IPS DF 6.9 (cell line): ENCODE measurements around the gene BMP5.

Experiments
- DNase-seq: peaks from one replicate; pipeline ENCODE4 v3.0.0-alpha.2; 2013; ENCODE audit warnings: low read depth, low spot score
- H3K27ac ChIP-seq: one replicate; pipeline ENCODE4 v1.5.1; 2013; ENCODE audit warnings: low read length, control low read depth
- H3K27me3 ChIP-seq: 2 replicates; pipeline ENCODE4 v1.6.1; 2013; ENCODE audit warnings: mild to moderate bottlenecking, low read length; ENCODE audit not compliant: control insufficient read depth, insufficient read depth
- H3K36me3 ChIP-seq: 2 replicates; pipeline ENCODE4 v1.6.1; 2013; ENCODE audit warnings: low read length; ENCODE audit not compliant: control insufficient read depth, insufficient read depth
- H3K4me1 ChIP-seq: 2 replicates; pipeline ENCODE4 v1.6.1; 2013; ENCODE audit warnings: low read length; ENCODE audit not compliant: control insufficient read depth, insufficient read depth
- H3K4me3 ChIP-seq: 2 replicates; pipeline ENCODE4 v1.5.1; 2013; ENCODE audit warnings: mild to moderate bottlenecking, low read length
- H3K9me3 ChIP-seq: 2 replicates; pipeline ENCODE4 v1.6.1; 2013; ENCODE audit warnings: low read length, inconsistent platforms; ENCODE audit not compliant: control insufficient read depth, insufficient read depth
- WGBS: extraction: QIAGEN DNeasy Blood & Tissue Kit; methylation state at CpG from one replicate; pipeline ENCODE4 v1.1.7; 2013; ENCODE audit warnings: mixed read lengths, missing lambda C conversion rate; ENCODE audit not compliant: insufficient read length, insufficient coverage; 5-methylcytosine and 5-hydroxymethylcytosine counted together

The BMP5 gene

DNA sequence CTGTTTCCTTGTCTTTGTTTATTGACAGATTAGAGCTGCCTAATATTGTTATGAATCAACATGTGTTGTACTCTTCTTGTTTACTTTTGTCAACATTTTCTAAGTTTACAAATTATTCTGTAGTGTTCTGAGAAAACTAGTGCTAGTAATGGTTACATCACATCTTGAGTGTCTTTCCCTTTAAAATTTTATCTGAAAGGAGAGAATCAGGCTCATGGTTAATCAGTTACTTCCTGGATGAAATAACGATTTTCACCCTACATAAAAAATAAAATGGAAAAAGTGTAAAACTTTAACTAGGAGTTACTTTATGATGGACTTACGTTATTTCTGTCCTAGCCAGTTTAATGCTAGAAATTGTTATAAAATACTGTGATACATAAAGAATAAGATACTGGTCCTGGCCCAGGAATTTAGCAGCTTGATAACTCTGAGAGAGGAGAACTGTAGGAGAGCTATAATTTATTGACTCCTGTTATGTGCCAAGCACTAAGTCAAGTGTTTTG is 26.4 kb upstream of the BMP5 start:
- Histone ChIP-seq H3K4me1 (no peaks in the 10 kb centered on the region), H3K9me3 (no peaks in the 10 kb centered on the region), H3K4me3 (no peak overlapping the region), H3K36me3 (no peaks in the 10 kb centered on the region), H3K27ac (no peak overlapping the region), H3K27me3 (no peaks in the 10 kb centered on the region)
- DNase-seq: no peak
- no CpG with 5 or more reads among the region's 2 CpGs for WGBS

DNA sequence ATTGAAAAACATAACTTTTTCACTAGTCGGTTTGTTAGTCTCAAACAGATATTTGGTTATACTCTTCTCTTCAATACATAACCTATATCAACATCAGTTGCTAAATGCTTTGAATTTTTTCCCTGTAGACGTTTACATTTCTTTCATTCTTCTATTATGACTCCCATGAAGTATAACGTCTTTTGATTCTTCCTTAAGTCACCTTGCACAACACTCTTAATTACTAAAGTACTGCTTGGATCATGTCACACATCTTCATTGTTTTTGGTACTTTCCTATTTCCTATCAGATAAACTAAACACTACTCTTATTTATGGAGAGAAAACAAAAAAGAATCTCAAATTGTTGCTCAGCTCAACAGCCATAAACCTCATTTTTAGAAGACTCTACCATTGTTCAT is 23.0 kb upstream of the BMP5 start:
- H3K27ac ChIP-seq: no peak overlapping the region
- DNase-seq: no peak
- no peaks in the 10 kb centered on the region for H3K27me3 ChIP-seq
- no peak overlapping the region for H3K4me3 ChIP-seq
- H3K4me1 ChIP-seq: no peaks in the 10 kb centered on the region
- no peaks in the 10 kb centered on the region for H3K9me3 ChIP-seq
- WGBS: no CpG with 5 or more reads among the region's 3 CpGs
- H3K36me3 ChIP-seq: no peaks in the 10 kb centered on the region

DNA sequence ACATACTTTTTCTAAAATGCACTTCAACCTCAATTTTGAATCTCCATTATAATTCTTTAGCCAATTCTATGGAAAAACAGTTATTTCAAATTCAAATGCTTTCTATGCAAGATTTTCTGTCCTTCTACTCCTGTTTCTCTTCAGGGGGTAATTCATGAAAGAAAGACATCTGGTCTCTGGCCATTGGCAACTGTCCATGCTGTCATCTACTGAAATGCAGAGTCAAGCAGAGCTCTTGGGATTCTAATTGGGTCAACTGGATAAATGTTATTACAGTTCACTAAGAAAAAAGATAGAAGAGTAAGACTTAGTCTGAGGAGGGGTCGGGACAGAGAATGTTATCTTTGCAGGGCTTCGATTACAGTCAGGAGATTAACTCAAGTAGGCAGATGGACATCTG is 22.0 kb upstream of the BMP5 start:
- WGBS: no CpG with 5 or more reads among the region's 2 CpGs
- Histone ChIP-seq H3K9me3 (no peaks in the 10 kb centered on the region), H3K27ac (no peak overlapping the region), H3K4me1 (no peaks in the 10 kb centered on the region), H3K4me3 (no peak overlapping the region), H3K27me3 (no peaks in the 10 kb centered on the region), H3K36me3 (no peaks in the 10 kb centered on the region)
- no peak for DNase-seq

DNA sequence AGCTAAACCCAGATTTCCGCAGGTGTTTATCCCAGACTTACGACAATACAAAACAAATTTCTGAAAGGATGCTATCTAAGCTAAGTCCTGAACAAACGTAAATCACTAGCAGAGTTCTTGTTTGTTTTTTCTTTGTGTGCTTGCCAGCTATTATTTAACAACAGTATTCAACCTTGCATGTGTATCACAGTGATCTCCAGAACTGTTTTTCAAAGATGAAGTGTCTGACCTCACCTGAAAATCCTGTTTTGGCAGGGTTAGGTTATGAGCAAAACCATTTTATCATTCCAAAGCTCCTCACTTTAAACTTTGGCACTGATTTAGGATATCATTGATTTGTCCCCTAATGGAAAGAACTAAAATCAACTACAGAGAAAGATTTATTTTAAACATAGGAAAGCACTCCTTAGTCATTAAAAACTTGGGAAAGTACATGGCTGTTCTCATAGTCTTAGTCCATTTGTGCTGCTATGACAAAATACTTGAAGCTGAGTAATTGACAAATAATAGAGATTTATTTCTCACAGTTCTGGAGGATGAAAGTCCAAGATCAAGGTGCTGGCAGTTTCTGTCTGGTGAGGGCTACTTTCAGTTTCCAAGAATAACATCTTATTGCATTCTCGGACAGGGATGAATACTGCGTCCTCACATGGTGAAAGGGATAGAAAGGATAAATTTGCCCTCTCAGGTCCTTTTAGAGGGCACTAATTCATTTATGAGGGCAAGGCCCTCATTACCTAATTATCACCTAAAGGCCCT is 20.8 kb upstream of the BMP5 start:
- Histone ChIP-seq H3K4me3 (no peak overlapping the region), H3K27me3 (no peaks in the 10 kb centered on the region), H3K27ac (no peak overlapping the region), H3K4me1 (no peaks in the 10 kb centered on the region), H3K9me3 (no peaks in the 10 kb centered on the region), H3K36me3 (no peaks in the 10 kb centered on the region)
- WGBS: no CpG with 5 or more reads among the region's 5 CpGs
- no peak for DNase-seq

DNA sequence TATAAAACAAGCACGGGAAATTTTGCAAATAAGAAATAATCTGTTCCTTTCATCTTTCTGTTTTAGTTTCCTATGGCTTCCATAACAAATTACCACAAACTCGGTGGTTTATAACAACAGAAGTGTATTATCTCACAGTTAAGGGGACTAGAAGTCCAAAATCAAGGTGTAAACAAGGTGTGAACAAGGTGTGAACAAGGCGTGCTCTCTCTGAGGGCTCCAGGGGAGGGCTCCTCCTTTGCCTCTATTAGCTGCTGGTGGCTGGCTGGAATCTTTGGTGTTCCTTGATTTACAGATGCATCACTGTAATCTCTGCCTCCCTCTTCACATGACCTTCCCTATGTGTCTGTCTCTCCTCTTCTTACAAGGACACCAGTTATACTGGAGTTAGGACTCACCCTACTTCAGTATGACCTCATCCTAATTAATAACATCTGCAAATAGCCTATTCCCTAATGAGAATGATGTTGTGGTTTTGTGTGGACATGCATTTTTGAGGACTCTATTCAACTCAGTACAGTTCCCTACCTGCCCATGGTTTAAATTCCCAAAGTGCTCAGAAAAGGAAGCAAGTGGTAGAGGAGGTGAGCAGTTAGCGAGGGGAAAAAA is 17.5 kb upstream of the BMP5 start:
- Histone ChIP-seq H3K4me3 (no peak overlapping the region), H3K27me3 (no peaks in the 10 kb centered on the region), H3K27ac (no peak overlapping the region), H3K4me1 (no peaks in the 10 kb centered on the region), H3K36me3 (no peaks in the 10 kb centered on the region), H3K9me3 (no peaks in the 10 kb centered on the region)
- WGBS: no CpG with 5 or more reads among the region's 4 CpGs
- no peak for DNase-seq

DNA sequence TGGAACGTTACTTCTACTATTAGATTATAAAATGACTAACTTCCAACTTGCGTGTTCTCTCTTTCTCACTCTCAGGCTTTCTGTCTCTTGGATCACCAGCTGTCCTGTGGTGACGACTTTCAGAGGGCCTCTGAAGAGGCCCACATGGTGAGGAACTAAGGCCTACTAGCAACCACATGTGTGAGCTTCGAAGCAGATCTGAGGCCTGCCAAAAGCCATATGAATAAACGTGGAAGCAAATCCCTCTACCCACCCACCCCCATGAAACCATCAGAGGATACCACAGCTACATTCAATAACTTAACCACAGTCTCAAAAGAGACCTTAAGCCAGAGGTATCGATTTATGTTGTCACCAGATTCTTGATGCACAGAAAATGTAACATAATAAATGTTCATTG is 13.5 kb upstream of the BMP5 start:
- Histone ChIP-seq H3K4me3 (no peak overlapping the region), H3K27me3 (no peaks in the 10 kb centered on the region), H3K9me3 (no peaks in the 10 kb centered on the region), H3K4me1 (no peaks in the 10 kb centered on the region), H3K27ac (no peak overlapping the region), H3K36me3 (no peaks in the 10 kb centered on the region)
- no CpG with 5 or more reads among the region's 6 CpGs for WGBS
- DNase-seq: no peak

DNA sequence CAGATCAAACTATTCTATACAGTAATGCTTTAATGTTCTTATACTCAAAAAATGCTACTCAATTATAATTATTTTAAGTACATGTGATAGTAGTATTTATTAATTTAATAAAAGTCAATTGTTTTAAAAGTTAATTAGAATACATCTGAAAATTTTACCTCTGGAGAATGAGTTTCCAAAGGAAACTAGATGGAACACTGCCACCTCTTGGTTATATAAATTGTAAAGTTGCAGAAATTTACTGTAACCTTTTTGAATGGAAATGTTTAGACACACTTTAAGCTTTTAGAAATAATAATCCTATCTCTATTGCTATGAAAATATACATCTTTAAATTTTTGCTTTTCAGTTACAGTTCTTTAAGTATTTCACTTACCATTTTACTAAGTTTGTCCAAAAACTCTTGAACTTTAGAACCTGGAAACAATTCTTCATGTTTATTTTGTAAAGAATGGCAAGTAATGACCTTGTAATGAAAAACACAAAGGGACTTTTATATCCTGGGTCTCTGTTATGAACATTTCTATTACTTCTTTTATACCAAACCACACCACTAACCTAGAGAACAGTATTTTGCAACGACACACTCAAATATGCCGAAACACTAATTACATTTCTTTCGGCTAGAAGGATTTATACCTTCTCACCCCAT is 10.9 kb upstream of the BMP5 start:
- Histone ChIP-seq H3K9me3 (no peaks in the 10 kb centered on the region), H3K4me3 (no peak overlapping the region), H3K36me3 (no peaks in the 10 kb centered on the region), H3K27me3 (no peaks in the 10 kb centered on the region), H3K27ac (no peak overlapping the region), H3K4me1 (no peaks in the 10 kb centered on the region)
- DNase-seq: no peak
- 100% methylated on average over 2 of the region's 3 CpGs for WGBS

DNA sequence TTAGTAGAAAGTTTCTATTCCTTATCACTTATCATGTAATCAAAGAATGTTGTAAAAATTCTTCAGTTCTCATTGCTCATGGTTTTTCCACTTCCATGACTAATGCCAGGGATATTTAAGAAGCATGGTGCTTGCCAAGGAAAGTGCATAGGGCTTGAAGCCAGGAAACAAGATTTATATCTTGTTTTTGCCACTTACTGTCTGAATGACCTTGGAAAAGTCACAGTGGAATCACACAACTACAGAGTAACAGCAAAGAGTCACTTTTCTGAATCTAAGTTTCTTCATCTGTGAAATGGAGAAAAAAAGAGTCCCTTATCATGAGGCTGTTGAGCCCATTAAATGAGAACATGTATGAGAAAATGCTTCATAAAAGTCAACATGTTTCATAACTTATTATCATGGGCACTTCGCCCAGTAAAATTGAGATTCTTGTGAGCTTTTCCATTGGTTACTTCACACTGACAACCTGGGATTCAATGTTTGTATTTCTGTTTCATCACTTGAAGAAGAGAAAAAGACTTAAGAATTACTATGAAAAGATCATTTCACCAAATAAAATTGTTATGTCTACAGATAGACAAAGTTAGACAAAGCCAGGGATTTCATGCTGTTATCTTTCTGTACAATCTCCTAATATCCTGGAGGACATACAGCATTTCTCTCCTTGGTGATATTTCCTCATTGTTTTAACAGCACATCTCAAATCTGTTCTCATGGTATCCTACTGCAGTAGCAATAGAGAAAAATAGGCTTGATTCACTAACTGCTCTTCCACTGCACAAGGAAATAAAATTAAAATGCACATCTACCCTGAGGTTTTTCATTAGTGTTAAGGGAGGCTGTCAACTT is 7.6 kb upstream of the BMP5 start:
- no peaks in the 10 kb centered on the region for H3K36me3 ChIP-seq
- H3K4me1 ChIP-seq: no peaks in the 10 kb centered on the region
- H3K27me3 ChIP-seq: no peaks in the 10 kb centered on the region
- H3K4me3 ChIP-seq: no peak overlapping the region
- DNase-seq: no peak
- H3K27ac ChIP-seq: no peak overlapping the region
- no peaks in the 10 kb centered on the region for H3K9me3 ChIP-seq
- no CpG with 5 or more reads among the region's 1 CpG for WGBS

DNA sequence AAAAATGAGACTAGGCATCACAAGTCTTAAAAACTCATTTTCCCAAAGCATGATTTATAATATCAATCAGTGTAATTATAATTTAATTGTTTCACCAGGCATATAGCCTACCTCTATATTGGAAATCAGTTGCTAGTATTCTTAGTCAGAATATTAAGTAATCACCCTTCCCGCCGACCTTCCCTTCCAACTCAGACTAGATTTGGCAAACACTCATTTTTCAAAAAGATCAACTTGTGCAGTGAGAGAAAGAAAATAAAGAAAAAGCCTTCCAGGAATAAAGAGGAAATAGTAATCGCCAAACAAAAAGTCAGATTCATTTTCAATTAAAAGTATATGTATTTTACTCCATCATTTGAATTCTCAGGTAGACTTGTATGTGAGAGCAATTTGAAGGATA is 1.9 kb upstream of the BMP5 start:
- H3K36me3 ChIP-seq: no peaks in the 10 kb centered on the region
- no peak for DNase-seq
- no peaks in the 10 kb centered on the region for H3K9me3 ChIP-seq
- no peaks in the 10 kb centered on the region for H3K4me1 ChIP-seq
- H3K4me3 ChIP-seq: no peak overlapping the region
- WGBS: no CpG with 5 or more reads among the region's 3 CpGs
- H3K27ac ChIP-seq: no peak overlapping the region
- H3K27me3 ChIP-seq: no peaks in the 10 kb centered on the region

DNA sequence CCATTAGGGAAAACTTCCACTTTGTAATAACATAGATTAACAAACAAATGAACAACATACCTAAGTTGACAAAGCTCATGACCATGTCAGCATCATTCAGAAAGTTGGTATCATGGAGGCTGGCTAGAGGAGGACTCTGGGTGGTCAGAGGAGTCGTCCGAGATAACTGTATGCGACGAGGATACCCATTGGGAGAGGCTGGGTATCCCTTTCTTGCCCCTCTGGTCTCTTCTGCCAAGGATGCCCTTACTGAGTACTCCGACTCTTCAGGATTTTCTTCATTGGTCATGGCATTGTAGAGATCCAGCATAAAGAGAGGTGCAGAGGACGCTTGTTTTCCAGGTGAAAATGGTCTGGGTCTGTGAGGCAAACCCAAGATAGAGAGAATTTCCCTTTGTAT is 1.1 kb downstream of the BMP5 start:
- DNase-seq: no peak

More for the DNA sequence above, 1.1 kb downstream of the BMP5 start:
- Histone ChIP-seq H3K27ac (no peak overlapping the region), H3K9me3 (no peaks in the 10 kb centered on the region), H3K36me3 (no peaks in the 10 kb centered on the region), H3K27me3 (no peaks in the 10 kb centered on the region), H3K4me1 (no peaks in the 10 kb centered on the region), H3K4me3 (no peak overlapping the region)
- WGBS: no CpG with 5 or more reads among the region's 6 CpGs
